Mucosa of gallbladder (tissue), 1 donor: ENCODE results near the gene PPP1R17. TPM values are rescaled to one million over a fixed set of nuclear protein-coding genes. Genes with fewer than 3 reads are reported as not detected.

ENCODE experiments used
- DNase-seq: peaks from one replicate; pipeline ENCODE4 v3.0.0-alpha.2; 2020; ENCODE audit warnings: low spot score
- total RNA-seq: library from RNA; stranded (reverse); gene quantifications from one replicate; pipeline ENCODE4 v1.2.1, GENCODE V29; 2021
- donor health status: DM: no; HTN: no; CAD: no.

Gene PPP1R17
- total RNA-seq, result not detected

DNA sequence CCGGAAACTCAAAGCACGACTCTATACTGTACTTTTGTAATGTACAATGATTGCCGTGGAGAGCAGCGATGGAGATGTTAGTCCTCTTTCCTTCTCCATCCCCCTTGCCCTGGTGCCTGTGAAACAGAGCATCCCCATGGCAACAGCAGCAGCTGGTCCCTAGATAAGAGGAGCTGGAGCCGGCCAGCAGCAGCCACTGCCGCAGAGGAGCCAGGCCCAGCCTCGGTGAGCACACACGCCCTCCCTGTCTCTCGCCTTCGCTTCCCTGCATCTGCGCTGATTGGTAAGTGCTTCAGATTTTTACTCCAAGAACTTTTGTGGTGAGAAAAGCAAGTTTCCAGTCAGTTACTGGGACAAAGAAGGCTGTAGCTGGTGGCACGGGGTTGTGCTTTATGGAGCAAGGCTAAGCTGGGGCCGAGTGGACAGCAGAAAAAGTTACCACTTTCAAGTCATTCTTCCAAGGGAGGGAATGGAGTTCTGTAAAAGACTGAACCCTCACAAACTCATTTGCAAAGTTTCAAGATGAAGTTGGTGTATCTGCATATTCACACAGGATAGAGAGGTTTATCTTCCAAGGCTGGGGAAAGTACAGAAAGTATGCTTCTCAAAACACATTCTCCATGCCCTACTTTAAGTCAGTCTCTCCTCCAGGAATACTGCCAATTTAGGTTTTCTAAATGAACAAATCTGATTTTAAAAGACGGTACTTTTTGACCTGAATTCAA, at the start of gene PPP1R17:
Gene PPP1R17, plus strand, starts transcription at position 192 of the 725 bp plus-strand sequence. CDS start 5,227 bp downstream, outside the sequence.
- no peak for DNase-seq

DNA sequence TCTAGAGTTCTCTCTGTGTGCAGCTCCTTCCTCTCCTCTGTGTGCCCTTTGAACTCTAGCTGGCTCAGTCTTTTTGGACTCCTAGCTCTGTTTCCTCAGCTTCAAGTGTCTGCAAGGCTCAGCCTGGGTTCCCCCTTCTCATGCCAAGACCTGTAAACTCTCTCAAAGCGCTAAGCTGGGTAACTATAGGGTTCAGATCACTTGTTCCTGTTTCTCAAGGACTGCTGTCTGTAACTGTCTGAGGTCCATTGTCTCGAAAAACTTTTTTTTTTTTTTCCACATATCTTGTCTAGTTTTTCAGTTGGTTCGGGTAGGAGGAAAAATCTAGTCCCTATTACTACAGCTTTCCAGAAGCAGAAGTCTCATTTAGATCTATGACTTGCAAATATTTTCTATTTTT, 46.6 kb upstream of the PPP1R17 start:
- no peak for DNase-seq

- DNase-seq, result no peak
Measured at GRCh38 chr7:31642681-31643115, 44.3 kb upstream of the PPP1R17 start.

- no peak for DNase-seq
Measured at GRCh38 chr7:31646942-31647341, 40.1 kb upstream of the PPP1R17 start.

DNA sequence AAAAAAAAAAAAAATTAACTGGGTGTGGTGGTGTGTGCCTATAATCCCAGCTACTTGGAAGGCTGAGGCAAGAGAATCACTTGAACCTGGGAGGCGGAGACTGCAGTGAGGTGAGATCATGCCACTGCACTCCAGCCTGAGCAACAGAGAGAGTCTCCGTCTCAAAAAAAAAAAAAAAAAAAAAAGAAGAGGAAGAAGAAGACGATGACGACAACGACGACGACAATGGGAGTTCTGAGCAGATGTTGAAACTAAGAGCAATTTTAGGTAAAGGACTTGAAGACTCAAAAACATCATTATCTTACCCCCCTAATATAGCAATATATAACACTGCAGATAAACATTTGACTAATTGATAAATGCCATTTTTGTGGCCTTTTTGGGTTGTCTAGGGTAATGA, 39.5 kb upstream of the PPP1R17 start:
- DNase-seq, result no peak

- DNase-seq, result no peak
Measured at GRCh38 chr7:31648288-31648687, 38.7 kb upstream of the PPP1R17 start.

GRCh38 chr7:31648880-31649279, 38.1 kb upstream of the PPP1R17 start:
- no peak for DNase-seq

DNA sequence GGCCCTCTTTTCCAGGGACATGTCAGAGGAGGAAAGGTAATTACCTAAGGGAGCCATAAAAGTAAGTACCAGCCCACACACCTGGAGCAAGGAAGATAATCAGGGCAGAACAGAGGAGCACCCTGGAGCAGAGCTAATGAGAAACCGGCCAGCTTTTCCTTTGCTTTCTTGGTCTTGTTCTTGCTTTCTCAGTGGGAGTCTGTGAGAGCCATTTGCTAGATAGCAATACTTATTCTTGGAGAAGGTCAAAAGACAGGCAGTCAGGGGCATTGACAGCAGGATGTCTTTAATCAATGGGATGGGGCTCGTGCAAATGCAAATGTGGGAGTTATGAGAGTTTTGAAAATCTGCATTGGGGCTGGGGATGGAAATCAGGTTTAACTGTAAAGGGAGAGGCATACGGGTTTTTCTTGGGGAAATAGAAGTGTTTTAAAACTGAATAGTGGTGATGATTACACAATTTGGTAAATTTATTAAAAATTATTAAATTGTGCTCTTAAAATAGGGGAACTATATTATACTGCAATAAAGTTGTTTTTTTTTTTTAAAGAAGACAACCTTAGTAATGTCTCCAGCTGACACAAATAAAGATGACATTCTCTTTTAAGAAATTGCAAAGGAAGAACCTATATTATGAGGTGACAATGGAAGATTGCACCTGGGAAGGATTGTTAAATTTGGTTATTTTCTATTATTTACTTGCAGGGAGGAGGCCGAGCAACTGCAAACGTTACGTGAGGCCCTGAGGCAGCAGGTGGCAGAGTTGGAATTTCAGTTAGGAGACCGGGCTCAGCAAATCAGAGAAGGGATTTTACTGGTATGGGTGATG, 35.6 kb upstream of the PPP1R17 start:
- no peak for DNase-seq

- DNase-seq, result no peak
Measured at GRCh38 chr7:31652063-31652326, 35.0 kb upstream of the PPP1R17 start.

DNA sequence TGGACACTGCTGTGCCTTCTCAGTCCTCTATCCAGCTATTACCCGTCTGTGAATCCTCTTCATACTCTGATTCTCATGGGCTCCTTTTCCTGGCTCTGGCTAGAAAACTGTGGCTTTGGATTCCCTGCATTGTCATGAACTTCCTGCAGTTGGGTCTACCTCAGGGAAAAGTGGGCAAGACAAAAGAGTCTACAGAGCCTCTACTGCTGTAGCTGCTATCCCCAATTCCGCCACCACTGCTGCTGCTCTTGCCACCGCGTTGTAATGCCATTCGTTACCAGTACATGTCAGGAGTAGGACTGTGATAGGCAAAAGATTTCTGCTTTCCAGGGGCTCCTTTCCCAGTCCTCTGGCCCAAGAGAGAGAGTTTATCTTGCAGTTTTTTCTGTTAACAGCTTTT, 23.9 kb upstream of the PPP1R17 start:
- DNase-seq, result no peak

- no peak for DNase-seq
Measured at GRCh38 chr7:31664890-31665289, 22.1 kb upstream of the PPP1R17 start.

GRCh38 chr7:31665546-31665945, 21.5 kb upstream of the PPP1R17 start:
- no peak for DNase-seq

GRCh38 chr7:31669461-31669860, 17.6 kb upstream of the PPP1R17 start:
- no peak for DNase-seq

GRCh38 chr7:31679574-31680305, 7.3 kb upstream of the PPP1R17 start:
- no peak for DNase-seq

GRCh38 chr7:31683445-31684225, 3.4 kb upstream of the PPP1R17 start:
- no peak for DNase-seq

DNA sequence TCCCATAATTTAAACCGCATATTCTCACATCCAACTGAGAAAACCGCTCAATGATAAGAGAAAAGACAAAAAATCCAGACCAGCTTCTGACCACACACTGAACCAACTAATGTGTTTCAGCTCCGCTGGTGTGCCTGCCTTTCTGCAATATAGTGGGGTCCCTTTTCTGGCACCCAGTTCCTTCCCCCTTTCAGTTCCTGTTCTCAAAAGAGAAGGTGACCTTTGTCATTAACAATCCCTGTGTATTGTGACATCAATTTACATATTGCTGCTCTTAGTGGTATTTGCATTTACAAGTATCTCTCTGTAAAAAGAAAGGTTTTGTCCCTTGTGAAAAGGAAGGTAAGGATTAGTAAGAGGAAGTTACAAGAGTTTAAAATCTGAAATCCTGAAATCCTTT, 1.4 kb downstream of the PPP1R17 start:
- DNase-seq, result no peak

DNA sequence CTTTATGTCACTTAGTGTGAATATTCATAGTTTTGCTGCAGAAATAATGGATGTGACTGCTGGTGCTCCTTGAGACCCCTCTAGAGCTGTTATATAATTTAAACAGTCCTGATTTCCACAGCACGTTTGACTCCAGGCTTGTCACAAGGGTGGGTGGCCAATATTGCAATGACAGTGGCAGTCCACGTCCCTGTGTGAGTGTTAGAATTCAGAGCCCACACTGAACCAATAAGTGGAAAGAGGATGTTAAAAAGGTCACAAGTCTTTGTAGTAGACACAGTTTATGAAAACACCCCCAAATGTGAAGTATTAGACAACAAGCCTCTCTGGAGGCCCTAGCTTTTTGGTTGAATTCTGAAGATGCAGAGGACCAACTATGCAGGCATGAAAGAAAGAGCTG, 2.0 kb downstream of the PPP1R17 start:
- DNase-seq, result no peak

DNA sequence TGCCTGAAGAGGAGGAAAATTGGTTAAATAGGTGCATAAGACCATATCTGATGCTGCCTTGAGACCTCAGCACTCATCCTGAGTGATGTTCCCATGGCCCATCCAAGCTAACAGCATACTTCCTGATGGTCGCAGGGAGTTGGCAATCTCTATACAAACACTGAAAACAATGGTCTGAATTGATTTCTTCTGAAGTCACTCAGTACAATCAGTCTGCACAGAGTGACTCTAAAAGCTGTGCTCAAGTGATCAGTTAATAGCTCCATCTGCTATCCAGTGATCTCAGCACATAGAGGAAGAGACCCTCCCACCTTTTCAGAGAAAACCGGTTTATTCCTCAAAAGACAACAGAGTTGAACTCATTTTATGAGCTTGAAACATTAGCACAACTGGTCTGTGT, 3.9 kb downstream of the PPP1R17 start:
- peak; percentile 13 for DNase-seq

DNA sequence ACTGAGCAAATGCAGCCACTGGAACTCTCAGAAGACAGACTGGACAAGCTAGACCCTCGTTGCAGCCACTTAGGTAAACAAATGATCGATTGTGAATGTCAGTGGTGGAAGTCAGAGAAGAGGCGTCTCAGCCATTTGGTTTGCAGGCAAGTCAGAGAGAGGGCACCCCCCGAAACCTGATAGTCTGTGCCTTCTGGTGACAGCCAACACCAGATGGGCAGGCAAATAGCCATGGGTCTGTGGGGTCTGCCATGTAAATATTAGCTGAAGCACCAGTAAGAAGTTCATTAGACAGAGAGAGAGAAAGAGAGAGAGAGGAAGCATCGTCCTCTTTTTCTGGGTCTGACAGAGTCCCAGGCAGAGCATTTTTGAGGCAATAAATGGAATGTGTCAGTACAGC, 5.4 kb downstream of the PPP1R17 start:
- no peak for DNase-seq

DNA sequence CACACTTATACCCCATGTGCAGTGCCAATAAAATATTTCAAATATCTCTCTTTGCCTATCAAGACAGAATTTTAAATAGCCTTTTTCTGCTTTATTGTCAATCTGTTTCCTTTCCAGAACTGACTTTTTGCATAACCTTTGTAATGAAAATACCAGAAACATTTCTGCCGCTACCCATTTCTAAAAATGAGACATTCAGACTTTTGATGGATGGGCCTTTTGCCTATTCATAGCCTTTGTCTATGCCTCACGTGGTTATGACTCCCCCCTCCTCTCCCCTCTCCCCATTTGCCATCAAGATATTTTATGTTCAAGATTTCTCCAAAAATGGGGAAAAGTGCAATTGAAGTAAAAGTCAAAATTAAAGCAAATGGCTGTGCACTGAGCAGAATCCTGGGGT, 5.9 kb downstream of the PPP1R17 start:
- no peak for DNase-seq

DNA sequence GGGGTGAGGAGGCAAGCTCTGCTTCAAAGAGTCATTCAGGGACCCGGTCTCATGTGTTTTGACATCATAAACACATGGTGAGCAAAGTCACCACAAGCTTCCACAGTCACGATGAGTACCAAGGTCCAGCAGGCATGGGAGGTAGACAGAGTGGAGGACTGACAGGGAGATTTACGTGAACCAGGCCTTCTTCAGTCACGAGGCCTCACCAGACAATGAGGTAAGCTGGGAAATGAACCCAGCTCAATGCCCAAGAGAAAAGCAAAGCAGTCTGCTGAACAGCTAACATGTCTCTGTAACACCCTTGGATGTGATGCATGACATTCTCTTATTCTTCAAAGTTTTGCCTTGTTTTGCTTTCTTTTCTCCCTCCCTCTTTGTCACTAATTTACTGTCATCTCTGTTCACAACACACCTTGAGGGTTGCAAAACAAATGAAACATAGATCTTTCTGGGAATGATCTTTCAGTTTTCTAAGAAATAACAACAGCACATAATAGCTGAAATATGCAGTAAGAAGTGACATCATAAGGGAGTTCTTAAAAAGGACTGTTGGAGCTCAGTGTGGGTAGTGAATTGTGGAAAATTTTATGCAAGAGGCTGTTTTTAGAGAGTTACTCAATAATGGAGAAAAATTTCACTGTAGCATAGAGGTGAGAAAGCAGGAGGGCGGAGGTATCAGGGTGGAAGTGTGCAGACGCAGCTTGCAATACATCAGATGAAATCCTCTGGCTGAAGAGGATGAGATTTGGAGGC, 9.0 kb downstream of the PPP1R17 start:
- no peak for DNase-seq
